Stimulated activated CD4-positive, alpha-beta T cell treated with anti-CD3 and anti-CD28 coated beads, Interleukin-15, amount 100 ng/mL, for 24 hours (primary cell): ENCODE data around the gene AK1.
"Not testable (repeated sequence)": the region's sequence is repeated elsewhere in the genome, so short reads cannot be mapped to it uniquely, and the experiment has no call there.

Source experiments
- DNase-seq: peaks from one replicate; pipeline ENCODE4 v3.0.0-alpha.2; 2020

Gene AK1

GRCh38 chr9:127881715-127882114, 4.2 kb upstream of the AK1 start:
- not testable (repeated sequence) for DNase-seq

- no peak for DNase-seq
These were observed 2.7 kb upstream of the AK1 start for GRCh38 chr9:127880143-127880542.

- DNase-seq: no peak
These were observed 1.3 kb upstream of the AK1 start for GRCh38 chr9:127878652-127879390.

GRCh38 chr9:127878001-127878651, 651 bp upstream of the AK1 start:
- DNase-seq: no peak

GRCh38 chr9:127876764-127877562, 512 bp downstream of the AK1 start:
- no peak for DNase-seq

GRCh38 chr9:127876026-127876763, 1.3 kb downstream of the AK1 start:
- no peak for DNase-seq

GRCh38 chr9:127875306-127875966, 2.0 kb downstream of the AK1 start:
- no peak for DNase-seq

GRCh38 chr9:127874301-127875221, 2.9 kb downstream of the AK1 start:
- DNase-seq: no peak

- no peak for DNase-seq
These were observed 3.6 kb downstream of the AK1 start for GRCh38 chr9:127873886-127874285.

- no peak for DNase-seq
These were observed 4.2 kb downstream of the AK1 start for GRCh38 chr9:127873223-127873691.

GRCh38 chr9:127872369-127873222, 4.9 kb downstream of the AK1 start:
- DNase-seq: no peak

- DNase-seq: no peak
These were observed 5.9 kb downstream of the AK1 start for GRCh38 chr9:127871531-127871930.

GRCh38 chr9:127870887-127871286, 6.6 kb downstream of the AK1 start:
- DNase-seq: no peak

- DNase-seq: not testable (repeated sequence)
These were observed 7.4 kb downstream of the AK1 start for GRCh38 chr9:127870153-127870491.

- DNase-seq: peak; percentile 89
These were observed 7.9 kb downstream of the AK1 start for GRCh38 chr9:127869310-127870152.

GRCh38 chr9:127868278-127868902, 9.1 kb downstream of the AK1 start:
- DNase-seq: no peak

GRCh38 chr9:127867356-127868277, 9.9 kb downstream of the AK1 start:
- DNase-seq: no peak

- no peak for DNase-seq
These were observed 10.9 kb downstream of the AK1 start for GRCh38 chr9:127866535-127866934.
